Uterus (tissue), 4 donors: ENCODE results near the gene RALGAPB. TPM values are rescaled to one million over a fixed set of nuclear protein-coding genes. Genes with fewer than 3 reads are reported as not detected.

Experiments
- DNase-seq, 2 donors: peaks; one replicate each; pipeline ENCODE4 v3.0.0-alpha.2; 2019 to 2020
- H3K27ac ChIP-seq, 2 donors: fragments of 200-600 bp; sonication (generic); 1 replicate in 1 of 2; 2 replicates in 1 of 2; pipeline ENCODE4 v1.5.1; 2016 to 2018
- H3K27me3 ChIP-seq, 2 donors: fragments of 200-600 bp; sonication (generic); one replicate each; pipeline ENCODE4 v1.5.1; 2018 to 2019; ENCODE audit warnings: control low read depth in 1 of 2
- H3K36me3 ChIP-seq, 2 donors: fragments of 200-600 bp; sonication (generic); one replicate each; pipeline ENCODE4 v1.5.1; 2019; ENCODE audit warnings: control low read depth in 1 of 2
- H3K4me1 ChIP-seq, 2 donors: fragments of 200-600 bp; sonication (generic); one replicate each; pipeline ENCODE4 v1.5.1; 2018 to 2019; ENCODE audit warnings: control low read depth in 1 of 2
- H3K4me3 ChIP-seq, 2 donors: fragments of 200-600 bp; sonication (generic); 1 replicate in 1 of 2; 2 replicates in 1 of 2; pipeline ENCODE4 v1.5.1; 2018 to 2019; ENCODE audit warnings: mild to moderate bottlenecking in 1 of 2
- H3K9me3 ChIP-seq, 2 donors: fragments of 200-600 bp; sonication (generic); one replicate each; pipeline ENCODE4 v1.5.1; 2019; ENCODE audit warnings: control low read depth in 1 of 2
- POLR2A ChIP-seq, 2 donors: fragments of 450-650 bp; IDR thresholded peaks; one replicate each; pipeline ENCODE4 v1.6.1; 2016; ENCODE audit warnings: antibody characterized with exemption in 2 of 2, mild to moderate bottlenecking in 1 of 2, moderate library complexity in 1 of 2
- intact Hi-C: fragments of 100-400 bp; cut with DNase I; formaldehyde crosslinking; loops from one replicate; pipeline ENCODE4 v1.15.1; 2023; ENCODE audit warnings: low total_unique reads
- total RNA-seq, 4 donors: library from RNA; depleted of rRNA in 3 of 4; stranded (reverse); fragments of >200 nt in 3 of 4; gene quantifications; one replicate each; pipeline versions ENCODE4 v1.1.0 to v1.2.4, GENCODE V29; 2014 to 2023
- TF ChIP-seq, protein P1 (sequence below), 4 experiments: fragments of 200-600 bp in 2 of 4; fragments of 450-650 bp in 2 of 4; sonication (generic) in 2 of 4; IDR thresholded peaks; one replicate each; pipeline ENCODE4 v1.5.1; 2016 to 2019; ENCODE audit warnings: antibody characterized with exemption in 4 of 4, mild to moderate bottlenecking in 2 of 4, moderate library complexity in 1 of 4
- donor health status: DM: yes; HTN: yes; CAD: no.

RALGAPB gene
- total RNA-seq, 4 donors from 2014 or later = 27.4 to 57.0 (median 39.9) TPM

DNA sequence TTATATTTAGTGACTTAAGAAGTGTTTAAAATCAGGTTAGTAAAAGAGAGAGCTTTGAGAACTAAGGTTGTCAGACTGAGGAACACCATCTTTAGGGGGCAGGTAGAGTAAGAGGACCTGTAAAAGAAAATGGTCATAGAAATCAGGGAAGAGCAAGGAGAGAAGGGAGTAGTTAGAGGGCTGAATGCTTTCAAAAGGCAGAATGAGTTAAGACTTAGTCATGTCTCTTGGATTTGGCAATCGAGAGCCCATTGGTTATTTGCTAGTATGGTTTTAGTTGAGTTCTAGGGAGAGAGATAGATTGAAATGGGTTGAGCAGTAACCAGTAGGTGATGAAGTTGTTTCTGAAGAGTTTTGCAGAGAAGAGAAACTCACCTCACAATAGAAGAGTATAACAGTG is 51.1 kb downstream of the RALGAPB start:
- TF ChIP-seq, protein P1, sequence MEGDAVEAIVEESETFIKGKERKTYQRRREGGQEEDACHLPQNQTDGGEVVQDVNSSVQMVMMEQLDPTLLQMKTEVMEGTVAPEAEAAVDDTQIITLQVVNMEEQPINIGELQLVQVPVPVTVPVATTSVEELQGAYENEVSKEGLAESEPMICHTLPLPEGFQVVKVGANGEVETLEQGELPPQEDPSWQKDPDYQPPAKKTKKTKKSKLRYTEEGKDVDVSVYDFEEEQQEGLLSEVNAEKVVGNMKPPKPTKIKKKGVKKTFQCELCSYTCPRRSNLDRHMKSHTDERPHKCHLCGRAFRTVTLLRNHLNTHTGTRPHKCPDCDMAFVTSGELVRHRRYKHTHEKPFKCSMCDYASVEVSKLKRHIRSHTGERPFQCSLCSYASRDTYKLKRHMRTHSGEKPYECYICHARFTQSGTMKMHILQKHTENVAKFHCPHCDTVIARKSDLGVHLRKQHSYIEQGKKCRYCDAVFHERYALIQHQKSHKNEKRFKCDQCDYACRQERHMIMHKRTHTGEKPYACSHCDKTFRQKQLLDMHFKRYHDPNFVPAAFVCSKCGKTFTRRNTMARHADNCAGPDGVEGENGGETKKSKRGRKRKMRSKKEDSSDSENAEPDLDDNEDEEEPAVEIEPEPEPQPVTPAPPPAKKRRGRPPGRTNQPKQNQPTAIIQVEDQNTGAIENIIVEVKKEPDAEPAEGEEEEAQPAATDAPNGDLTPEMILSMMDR (IDR thresholded peaks at IDR 0.05) = no peak
- no peak for TF ChIP-seq POLR2A (IDR thresholded peaks at IDR 0.05)
- intact Hi-C loops = no loop called here
- no peak overlapping the region for H3K4me3 ChIP-seq
- no peaks in the 10 kb centered on the region for H3K36me3 ChIP-seq
- no peak overlapping the region for H3K27ac ChIP-seq
- no peaks in the 10 kb centered on the region for H3K4me1 ChIP-seq
- no peaks in the 10 kb centered on the region for H3K27me3 ChIP-seq
- no peaks in the 10 kb centered on the region for H3K9me3 ChIP-seq
- DNase-seq = no peak

DNA sequence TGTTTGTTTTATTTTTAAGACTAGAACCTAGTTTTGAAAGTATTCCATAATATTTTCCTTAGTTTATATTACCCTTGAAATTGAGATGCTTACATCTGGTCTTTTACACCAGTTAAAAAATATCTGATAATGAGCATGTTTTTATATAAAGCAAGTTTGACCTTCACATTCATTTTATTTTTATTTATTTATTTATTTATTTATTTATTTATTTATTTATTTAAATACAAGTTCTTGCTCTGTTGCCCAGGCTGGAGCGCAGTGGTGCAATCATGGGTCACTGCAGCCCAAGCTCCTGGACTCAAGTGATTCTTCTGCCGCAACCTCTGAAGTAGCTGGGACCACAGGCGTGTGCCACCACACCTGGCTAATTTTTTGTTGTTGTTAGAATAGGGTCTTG is 55.5 kb downstream of the RALGAPB start:
- Histone ChIP-seq H3K27ac (no peak overlapping the region), H3K9me3 (no peaks in the 10 kb centered on the region), H3K4me3 (no peak overlapping the region), H3K4me1 (no peaks in the 10 kb centered on the region), H3K36me3 (no peaks in the 10 kb centered on the region), H3K27me3 (no peaks in the 10 kb centered on the region)
- intact Hi-C loops = no loop called here
- no peak for DNase-seq
- TF ChIP-seq POLR2A (IDR thresholded peaks at IDR 0.05) = no peak
- TF ChIP-seq, protein P1 (IDR thresholded peaks at IDR 0.05) = no peak

DNA sequence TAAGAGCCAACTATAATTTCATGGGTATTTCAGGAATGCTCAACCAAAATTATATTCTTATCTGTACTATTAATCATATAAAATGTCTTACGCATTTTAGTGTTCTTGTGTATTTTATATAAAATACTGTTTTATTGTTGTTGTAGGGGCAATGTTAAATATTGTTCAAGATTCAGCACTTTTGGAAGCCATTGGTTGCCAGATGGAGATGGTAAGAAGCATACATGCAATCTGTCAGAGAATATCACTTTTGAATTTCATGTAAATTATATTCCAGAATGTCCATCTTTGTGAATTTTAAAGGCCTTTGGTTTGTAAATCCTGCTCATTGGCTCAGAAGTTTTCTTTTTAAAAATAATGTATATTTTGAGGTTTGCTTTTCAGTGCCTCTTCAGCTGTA is 58.4 kb downstream of the RALGAPB start:
- intact Hi-C loops = no loop called here
- TF ChIP-seq, protein P1 (IDR thresholded peaks at IDR 0.05) = no peak
- no peak for TF ChIP-seq POLR2A (IDR thresholded peaks at IDR 0.05)
- Histone ChIP-seq H3K27ac (no peak overlapping the region), H3K4me3 (no peak overlapping the region), H3K36me3 (no peaks in the 10 kb centered on the region), H3K27me3 (no peaks in the 10 kb centered on the region), H3K4me1 (no peaks in the 10 kb centered on the region), H3K9me3 (no peaks in the 10 kb centered on the region)
- no peak for DNase-seq

DNA sequence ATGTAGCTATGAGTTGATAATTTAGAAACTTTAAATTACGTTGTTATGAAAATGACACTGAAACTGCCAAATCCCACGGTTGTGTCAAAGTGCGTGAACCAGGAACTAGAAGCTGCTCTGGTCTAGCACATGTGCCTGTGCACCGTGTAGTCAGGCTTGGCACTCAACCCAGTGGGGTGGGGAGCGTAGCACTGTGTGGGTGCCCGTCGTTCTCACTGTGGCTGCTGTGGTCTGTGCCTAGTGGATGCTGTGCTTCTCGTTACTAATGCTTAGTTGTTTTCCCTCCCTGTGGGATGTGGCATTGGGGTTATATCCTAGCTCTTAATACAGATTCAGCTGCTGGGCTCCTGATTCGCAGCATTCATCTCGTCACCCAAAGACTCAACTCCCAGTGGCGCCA is 62.1 kb downstream of the RALGAPB start:
- Histone ChIP-seq H3K4me1 (no peaks in the 10 kb centered on the region), H3K36me3 (no peaks in the 10 kb centered on the region), H3K4me3 (no peak overlapping the region), H3K27ac (no peak overlapping the region), H3K9me3 (no peaks in the 10 kb centered on the region), H3K27me3 (no peaks in the 10 kb centered on the region)
- no peak for DNase-seq
- intact Hi-C loops = no loop called here
- TF ChIP-seq, protein P1 (IDR thresholded peaks at IDR 0.05) = no peak
- TF ChIP-seq POLR2A (IDR thresholded peaks at IDR 0.05) = no peak

DNA sequence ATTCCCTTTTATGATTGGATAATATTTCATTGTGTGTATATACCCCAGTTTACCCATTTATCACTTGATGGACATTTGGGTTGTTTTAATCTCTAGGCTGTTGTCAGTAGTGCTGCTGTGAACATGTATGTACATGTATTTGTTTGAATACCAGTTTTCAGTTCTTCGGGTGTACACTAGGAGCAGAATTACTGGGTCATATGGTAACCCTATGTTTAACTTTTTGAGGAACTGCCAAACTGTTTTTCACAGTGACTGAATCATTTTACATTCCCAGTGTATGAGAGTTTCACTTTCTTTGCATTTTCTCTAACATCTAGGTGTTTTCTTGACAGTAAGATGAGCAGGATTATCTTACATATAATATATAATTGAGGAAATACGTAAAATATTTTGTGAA is 63.7 kb downstream of the RALGAPB start:
- DNase-seq = no peak
- intact Hi-C loops = no loop called here
- Histone ChIP-seq H3K4me3 (no peak overlapping the region), H3K36me3 (no peaks in the 10 kb centered on the region), H3K27ac (no peak overlapping the region), H3K27me3 (no peaks in the 10 kb centered on the region), H3K9me3 (no peaks in the 10 kb centered on the region), H3K4me1 (no peaks in the 10 kb centered on the region)
- TF ChIP-seq, protein P1 (IDR thresholded peaks at IDR 0.05) = no peak
- no peak for TF ChIP-seq POLR2A (IDR thresholded peaks at IDR 0.05)
